Hepatocyte (in vitro differentiated cells): Measurements from ENCODE around the gene BAIAP3. TPM values are rescaled to one million over a fixed set of nuclear protein-coding genes. Genes with fewer than 3 reads are reported as not detected.

ENCODE experiments used
- DNase-seq: peaks from one replicate; pipeline ENCODE4 v3.0.0-alpha.2; 2016; ENCODE audit warnings: low spot score
- H2AFZ ChIP-seq: fragments of 200-600 bp; sonication (generic); 2 replicates; pipeline ENCODE4 v1.6.0; 2016; ENCODE audit warnings: antibody characterized with exemption, mild to moderate bottlenecking
- H3K27ac ChIP-seq: fragments of 200-600 bp; sonication (generic); 2 replicates; pipeline ENCODE4 v1.5.1; 2016; ENCODE audit warnings: mild to moderate bottlenecking
- H3K27me3 ChIP-seq: fragments of 200-600 bp; sonication (generic); 2 replicates; pipeline ENCODE4 v1.6.1; 2016
- H3K36me3 ChIP-seq: fragments of 200-600 bp; sonication (generic); replicated peaks from 2 replicates; pipeline ENCODE4 v1.5.1; 2016; ENCODE audit warnings: low read depth; ENCODE audit not compliant: insufficient read depth
- H3K4me1 ChIP-seq: fragments of 200-600 bp; sonication (generic); 2 replicates; pipeline ENCODE4 v1.5.1; 2016; ENCODE audit warnings: mild to moderate bottlenecking, moderate library complexity; ENCODE audit not compliant: insufficient read depth
- H3K4me2 ChIP-seq: fragments of 200-600 bp; sonication (generic); 2 replicates; pipeline ENCODE4 v1.6.0; 2016
- H3K4me3 ChIP-seq: fragments of 200-600 bp; sonication (generic); 2 replicates; pipeline ENCODE4 v1.5.1; 2016; ENCODE audit warnings: mild to moderate bottlenecking
- H3K79me2 ChIP-seq: fragments of 200-600 bp; sonication (generic); 2 replicates; pipeline ENCODE4 v1.6.0; 2017; ENCODE audit warnings: mild to moderate bottlenecking
- H3K9me2 ChIP-seq: fragments of 200-600 bp; sonication (generic); replicated peaks from 2 replicates; pipeline ENCODE4 v1.6.0; 2017; ENCODE audit warnings: mild to moderate bottlenecking; ENCODE audit not compliant: insufficient read depth
- H3K9me3 ChIP-seq: fragments of 200-600 bp; sonication (generic); 2 replicates; pipeline ENCODE4 v1.5.1; 2016; ENCODE audit warnings: low read depth, mild to moderate bottlenecking
- H4K20me1 ChIP-seq: fragments of 200-600 bp; sonication (generic); 2 replicates; pipeline ENCODE4 v1.6.0; 2016; ENCODE audit warnings: mild to moderate bottlenecking; ENCODE audit not compliant: insufficient read depth, poor library complexity, severe bottlenecking
- EZH2 ChIP-seq: fragments of 200-600 bp; sonication (generic); IDR thresholded peaks from 2 replicates; pipeline ENCODE4 v1.6.1; 2016; ENCODE audit warnings: antibody characterized with exemption, mild to moderate bottlenecking, borderline replicate concordance
- EZH2phosphoT487 ChIP-seq: fragments of 200-600 bp; sonication (generic); IDR thresholded peaks from one replicate; pipeline ENCODE4 v1.6.1; 2018; ENCODE audit warnings: antibody characterized with exemption, mild to moderate bottlenecking, low read depth, moderate library complexity; ENCODE audit not compliant: unreplicated experiment, severe bottlenecking
- WGBS: methylation state at CpG from one replicate; pipeline ENCODE4 v1.1.6; 2016; ENCODE audit warnings: low lambda C conversion rate; ENCODE audit errors: missing lambda C conversion rate; 5-methylcytosine and 5-hydroxymethylcytosine counted together
- polyA plus RNA-seq: library from polyadenylated mRNA; unstranded; fragments of >200 nt; fragmentation: Nextera tagmentation; extraction: Ambion mirVana; gene quantifications from 2 replicates; pipeline ENCODE4 v1.2.1, GENCODE V29; 2016
- total RNA-seq: library from RNA; depleted of rRNA; stranded (reverse); fragments of >200 nt; gene quantifications from 2 replicates; pipeline ENCODE4 v1.2.3, GENCODE V29; 2014
- TF ChIP-seq, protein P1 (sequence below): fragments of 200-600 bp; sonication (generic); IDR thresholded peaks from 2 replicates; pipeline ENCODE4 v1.5.1; 2016; ENCODE audit warnings: antibody characterized with exemption, mild to moderate bottlenecking; ENCODE audit not compliant: poor library complexity

The BAIAP3 gene
- total and polyA plus RNA-seq, 2 experiments from 2014 or later: 2.4 to 3.0 TPM

DNA sequence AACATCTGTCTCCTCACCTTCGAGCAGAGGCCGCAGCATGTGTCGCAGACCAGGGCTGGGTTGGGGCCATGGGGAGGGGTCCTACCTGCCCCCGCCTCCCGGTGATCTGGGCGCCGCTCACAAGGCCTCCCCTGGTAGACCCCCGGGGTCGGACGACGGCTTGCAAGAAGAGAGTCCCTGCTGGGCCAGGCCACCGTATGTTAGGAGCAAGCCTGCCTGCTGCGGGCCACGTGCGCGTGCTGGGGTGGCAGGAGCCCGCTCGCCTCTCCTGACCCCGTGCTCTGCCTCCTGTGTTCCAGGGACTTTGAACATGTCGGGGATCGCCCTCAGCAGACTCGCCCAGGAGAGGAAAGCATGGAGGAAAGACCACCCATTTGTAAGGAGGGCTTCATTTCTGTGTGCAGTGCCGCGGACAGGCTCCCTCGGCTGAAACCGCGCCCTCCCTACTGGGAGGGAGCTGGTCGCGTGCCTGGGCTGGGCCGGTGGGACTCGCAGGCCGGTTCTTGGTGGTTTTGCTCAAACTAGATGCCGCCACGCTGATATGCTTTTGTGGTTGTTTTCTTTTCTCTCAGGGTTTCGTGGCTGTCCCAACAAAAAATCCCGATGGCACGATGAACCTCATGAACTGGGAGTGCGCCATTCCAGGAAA, 19.6 kb upstream of the BAIAP3 start:
- TF ChIP-seq EZH2phosphoT487: no peak
- TF ChIP-seq, protein P1, sequence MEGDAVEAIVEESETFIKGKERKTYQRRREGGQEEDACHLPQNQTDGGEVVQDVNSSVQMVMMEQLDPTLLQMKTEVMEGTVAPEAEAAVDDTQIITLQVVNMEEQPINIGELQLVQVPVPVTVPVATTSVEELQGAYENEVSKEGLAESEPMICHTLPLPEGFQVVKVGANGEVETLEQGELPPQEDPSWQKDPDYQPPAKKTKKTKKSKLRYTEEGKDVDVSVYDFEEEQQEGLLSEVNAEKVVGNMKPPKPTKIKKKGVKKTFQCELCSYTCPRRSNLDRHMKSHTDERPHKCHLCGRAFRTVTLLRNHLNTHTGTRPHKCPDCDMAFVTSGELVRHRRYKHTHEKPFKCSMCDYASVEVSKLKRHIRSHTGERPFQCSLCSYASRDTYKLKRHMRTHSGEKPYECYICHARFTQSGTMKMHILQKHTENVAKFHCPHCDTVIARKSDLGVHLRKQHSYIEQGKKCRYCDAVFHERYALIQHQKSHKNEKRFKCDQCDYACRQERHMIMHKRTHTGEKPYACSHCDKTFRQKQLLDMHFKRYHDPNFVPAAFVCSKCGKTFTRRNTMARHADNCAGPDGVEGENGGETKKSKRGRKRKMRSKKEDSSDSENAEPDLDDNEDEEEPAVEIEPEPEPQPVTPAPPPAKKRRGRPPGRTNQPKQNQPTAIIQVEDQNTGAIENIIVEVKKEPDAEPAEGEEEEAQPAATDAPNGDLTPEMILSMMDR: no peak
- no peak overlapping the region for H2AFZ ChIP-seq
- no peak overlapping the region for H3K27ac ChIP-seq
- H3K9me3 ChIP-seq: no peaks in the 10 kb centered on the region
- H3K4me2 ChIP-seq: no peak overlapping the region
- H3K4me1 ChIP-seq: peaks cover 15% of the 10 kb centered on the region
- WGBS: 97% methylated on average over 37 of the region's 38 CpGs
- peaks cover 79% of the 10 kb centered on the region for H4K20me1 ChIP-seq
- no peaks in the 10 kb centered on the region for H3K36me3 ChIP-seq
- no peak for DNase-seq
- H3K4me3 ChIP-seq: no peak overlapping the region
- H3K79me2 ChIP-seq: peaks cover 80% of the 10 kb centered on the region
- no peaks in the 10 kb centered on the region for H3K9me2 ChIP-seq
- no peaks in the 10 kb centered on the region for H3K27me3 ChIP-seq

DNA sequence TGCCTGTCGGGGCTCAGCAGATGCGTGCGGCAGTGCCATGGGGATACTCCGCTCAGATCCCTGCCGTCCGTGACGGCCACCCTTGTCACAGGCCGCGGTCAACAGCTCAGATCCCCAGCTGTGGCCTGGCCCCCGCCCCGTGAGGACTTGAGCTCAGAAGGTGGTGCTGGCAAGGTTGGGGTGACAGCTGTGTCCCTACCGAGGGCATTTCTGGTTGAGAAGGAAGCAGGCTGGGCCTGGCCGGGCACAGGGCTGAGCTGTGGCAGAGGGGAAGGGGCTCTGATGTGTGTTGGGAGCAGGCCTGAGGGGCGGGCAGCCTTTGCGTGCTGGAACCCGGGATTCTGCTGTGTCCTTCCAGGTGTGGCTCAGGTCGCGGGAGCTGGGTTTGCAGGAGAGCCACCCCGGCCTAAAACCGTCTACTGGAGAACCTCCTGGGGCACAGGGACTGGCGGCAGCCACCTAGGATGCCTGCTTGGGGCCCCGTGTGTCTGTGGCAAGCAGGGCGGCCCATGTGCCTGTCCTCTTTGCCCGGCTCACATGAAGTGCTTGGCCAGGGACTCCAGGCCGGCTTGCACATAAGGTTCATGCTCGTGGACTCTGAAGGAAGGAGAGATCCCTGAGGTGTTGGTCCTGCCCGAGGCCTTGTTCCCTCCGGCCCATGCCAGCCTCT, 18.9 kb upstream of the BAIAP3 start:
- peaks cover 87% of the 10 kb centered on the region for H3K79me2 ChIP-seq

DNA sequence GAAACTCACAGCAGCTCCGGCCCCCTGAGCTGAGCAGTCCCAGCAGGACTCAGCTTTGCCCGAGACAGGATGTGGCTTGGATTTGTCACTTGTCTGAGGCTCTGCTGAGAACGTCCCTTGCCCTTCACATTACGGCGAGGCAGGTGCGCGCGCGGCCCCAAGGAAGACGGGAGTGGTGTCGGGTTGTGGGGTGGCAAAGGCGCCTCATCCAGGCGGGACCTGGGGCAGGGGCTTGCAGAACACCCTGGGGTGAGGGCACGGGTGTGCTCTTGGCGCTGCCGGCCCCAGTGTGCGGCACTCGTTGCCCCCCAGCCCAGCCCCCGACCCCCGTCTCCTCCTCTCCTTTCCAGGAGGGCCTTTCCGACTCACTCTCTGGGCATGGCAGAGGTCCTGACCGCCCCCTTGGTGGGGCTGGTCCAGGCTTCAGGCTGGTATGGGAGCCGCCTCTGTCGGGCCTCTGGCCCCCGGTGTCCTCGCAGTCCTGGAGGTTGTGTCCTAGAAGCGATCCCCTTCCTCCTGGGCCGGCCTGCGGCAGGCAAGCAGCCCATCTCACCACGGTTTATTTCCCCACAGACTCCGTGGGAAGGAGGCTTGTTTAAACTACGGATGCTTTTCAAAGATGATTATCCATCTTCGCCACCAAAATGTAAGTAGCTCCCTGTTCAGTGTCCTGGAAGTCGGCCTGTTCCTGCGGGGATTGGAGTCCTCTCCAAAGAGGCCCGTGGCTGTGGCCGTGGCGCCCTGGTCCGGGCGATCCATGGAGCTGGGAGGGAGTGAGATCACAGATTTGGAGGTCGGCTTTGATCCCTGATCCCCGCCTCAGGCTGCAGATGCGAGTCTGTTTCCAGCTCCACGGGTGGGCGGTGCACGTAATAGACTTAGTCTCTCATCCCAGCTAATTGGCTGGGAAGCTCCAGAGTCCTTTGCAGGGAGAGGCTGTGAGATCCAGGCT, 18.1 kb upstream of the BAIAP3 start:
- TF ChIP-seq EZH2: no peak
- no peak for TF ChIP-seq EZH2phosphoT487
- TF ChIP-seq, protein P1: no peak
- Histone ChIP-seq H3K27me3 (no peaks in the 10 kb centered on the region), H3K36me3 (no peaks in the 10 kb centered on the region), H3K4me2 (no peak overlapping the region), H3K79me2 (peaks cover 89% of the 10 kb centered on the region), H3K9me3 (no peaks in the 10 kb centered on the region), H3K4me1 (peaks cover 15% of the 10 kb centered on the region), H3K4me3 (no peak overlapping the region), H3K9me2 (no peaks in the 10 kb centered on the region), H3K27ac (no peak overlapping the region), H4K20me1 (peaks cover 79% of the 10 kb centered on the region), H2AFZ (no peak overlapping the region)
- 91% methylated on average over 40 of the region's 46 CpGs for WGBS
- DNase-seq: no peak

More for the DNA sequence above, 18.9 kb upstream of the BAIAP3 start:
- H3K4me1 ChIP-seq: peaks cover 15% of the 10 kb centered on the region
- H2AFZ ChIP-seq: no peak overlapping the region
- 93% methylated on average over 27 of the region's 28 CpGs for WGBS
- no peak overlapping the region for H3K4me3 ChIP-seq
- no peaks in the 10 kb centered on the region for H3K9me2 ChIP-seq
- H3K36me3 ChIP-seq: no peaks in the 10 kb centered on the region
- DNase-seq: no peak
- H3K27ac ChIP-seq: no peak overlapping the region
- TF ChIP-seq, protein P1: no peak
- TF ChIP-seq EZH2 (no peak), EZH2phosphoT487 (no peak)
- peaks cover 81% of the 10 kb centered on the region for H4K20me1 ChIP-seq
- no peaks in the 10 kb centered on the region for H3K9me3 ChIP-seq
- H3K27me3 ChIP-seq: no peaks in the 10 kb centered on the region
- H3K4me2 ChIP-seq: no peak overlapping the region
